Trophoblast cell (in vitro differentiated cells and primary cell): Measurements from ENCODE around the gene LIMS4.
"Not testable (repeated sequence)": the region's sequence is repeated elsewhere in the genome, so short reads cannot be mapped to it uniquely, and the experiment has no call there.

Source experiments
- DNase-seq, 2 donors: peaks; one replicate each; pipeline ENCODE4 v3.0.0-alpha.2; 2016
- H2AFZ ChIP-seq: 2 replicates; pipeline ENCODE4 v1.6.1; 2013; ENCODE audit warnings: low read length, moderate library complexity, mild to moderate bottlenecking; ENCODE audit not compliant: insufficient read depth, poor library complexity
- H2AK5ac ChIP-seq: 2 replicates; pipeline ENCODE4 v1.6.1; 2013; ENCODE audit warnings: mild to moderate bottlenecking, low read length
- H2BK120ac ChIP-seq: 2 replicates; pipeline ENCODE4 v1.6.1; 2013; ENCODE audit warnings: low read length, mild to moderate bottlenecking, moderate library complexity; ENCODE audit not compliant: insufficient read depth, poor library complexity
- H2BK12ac ChIP-seq: 2 replicates; pipeline ENCODE4 v1.6.1; 2013; ENCODE audit warnings: mild to moderate bottlenecking, low read length, moderate library complexity
- H2BK5ac ChIP-seq: 2 replicates; pipeline ENCODE4 v1.6.1; 2013; ENCODE audit warnings: low read length, low read depth, moderate library complexity, mild to moderate bottlenecking; ENCODE audit not compliant: poor library complexity
- H3K14ac ChIP-seq: 2 replicates; pipeline ENCODE4 v1.6.1; 2013; ENCODE audit warnings: mild to moderate bottlenecking, low read length
- H3K18ac ChIP-seq: 2 replicates; pipeline ENCODE4 v1.6.1; 2013; ENCODE audit warnings: mild to moderate bottlenecking, low read length
- H3K23ac ChIP-seq: 2 replicates; pipeline ENCODE4 v1.6.1; 2013; ENCODE audit warnings: low read length
- H3K27ac ChIP-seq: 2 replicates; pipeline ENCODE4 v1.5.1; 2013; ENCODE audit warnings: low read depth, mild to moderate bottlenecking, inconsistent platforms, low read length, moderate library complexity
- H3K27me3 ChIP-seq: 2 replicates; pipeline ENCODE4 v1.6.1; 2013; ENCODE audit warnings: inconsistent platforms, mild to moderate bottlenecking, low read length, moderate library complexity; ENCODE audit not compliant: insufficient read depth
- H3K36me3 ChIP-seq, 2 experiments: 1 replicate in 1 of 2; 2 replicates in 1 of 2; pipeline ENCODE4 v1.6.1; 2013; ENCODE audit warnings: low read length in 2 of 2, mild to moderate bottlenecking in 2 of 2, moderate library complexity in 1 of 2; ENCODE audit not compliant: insufficient read depth in 2 of 2, control insufficient read depth in 1 of 2
- H3K4ac ChIP-seq: 2 replicates; pipeline ENCODE4 v1.6.1; 2013; ENCODE audit warnings: low read depth, mild to moderate bottlenecking, low read length, moderate library complexity
- H3K4me1 ChIP-seq, 2 experiments: 1 replicate in 1 of 2; 2 replicates in 1 of 2; pipeline ENCODE4 v1.6.1; 2013; ENCODE audit warnings: low read length in 2 of 2, mild to moderate bottlenecking in 2 of 2, moderate library complexity in 1 of 2; ENCODE audit not compliant: insufficient read depth in 2 of 2, control insufficient read depth in 1 of 2
- H3K4me2 ChIP-seq: 2 replicates; pipeline ENCODE4 v1.6.1; 2013; ENCODE audit warnings: inconsistent platforms, mild to moderate bottlenecking, low read length, moderate library complexity
- H3K4me3 ChIP-seq: 2 replicates; pipeline ENCODE4 v1.5.1; 2013; ENCODE audit warnings: mild to moderate bottlenecking, low read depth, low read length, inconsistent platforms
- H3K79me1 ChIP-seq: one replicate; pipeline ENCODE4 v1.6.1; 2013; ENCODE audit warnings: low read length
- H3K79me2 ChIP-seq: 2 replicates; pipeline ENCODE4 v1.6.1; 2013; ENCODE audit warnings: low read length, mild to moderate bottlenecking; ENCODE audit not compliant: control insufficient read depth, insufficient read depth, poor library complexity
- H3K9ac ChIP-seq: 2 replicates; pipeline ENCODE4 v1.6.1; 2013; ENCODE audit warnings: mild to moderate bottlenecking, low read length
- H3K9me3 ChIP-seq: 2 replicates; pipeline ENCODE4 v1.6.1; 2013; ENCODE audit warnings: low read depth, mild to moderate bottlenecking, control low read depth, inconsistent platforms, low read length; ENCODE audit not compliant: insufficient read depth
- H4K12ac ChIP-seq: 2 replicates; pipeline ENCODE4 v1.6.1; 2013; ENCODE audit warnings: low read depth, mild to moderate bottlenecking, low read length, moderate library complexity
- H4K8ac ChIP-seq: 2 replicates; pipeline ENCODE4 v1.6.1; 2013; ENCODE audit warnings: low read depth, mild to moderate bottlenecking, low read length, moderate library complexity
- H4K91ac ChIP-seq: one replicate; pipeline ENCODE4 v1.6.1; 2013; ENCODE audit warnings: low read depth, mild to moderate bottlenecking, low read length, moderate library complexity
- WGBS: extraction: QIAGEN DNeasy Blood & Tissue Kit; methylation state at CpG from one replicate; pipeline ENCODE4 v1.1.7; 2013; ENCODE audit warnings: missing lambda C conversion rate; ENCODE audit not compliant: insufficient read length, insufficient coverage; ENCODE audit errors: extremely low coverage; 5-methylcytosine and 5-hydroxymethylcytosine counted together

Gene LIMS4

GRCh38 chr2:110456291-110457213 lies 16.1 kb downstream of the LIMS4 start:
- not testable (repeated sequence) for H3K9ac ChIP-seq, H2BK120ac ChIP-seq, H2AK5ac ChIP-seq, H3K4me1 ChIP-seq, H2BK12ac ChIP-seq, H4K91ac ChIP-seq, H3K23ac ChIP-seq, H2BK5ac ChIP-seq, H4K12ac ChIP-seq, H3K79me2 ChIP-seq, H3K36me3 ChIP-seq, H3K18ac ChIP-seq, DNase-seq, H2AFZ ChIP-seq, H3K14ac ChIP-seq, H4K8ac ChIP-seq, H3K79me1 ChIP-seq, H3K9me3 ChIP-seq, H3K27me3 ChIP-seq, H3K4me2 ChIP-seq, H3K4ac ChIP-seq, H3K27ac ChIP-seq, H3K4me3 ChIP-seq
- no CpG with 5 or more reads among the region's 16 CpGs for WGBS

- H3K4me2 ChIP-seq, H3K27me3 ChIP-seq, H3K9me3 ChIP-seq, H2BK12ac ChIP-seq, H2BK5ac ChIP-seq, H2AK5ac ChIP-seq, H4K91ac ChIP-seq, H2BK120ac ChIP-seq, H3K36me3 ChIP-seq, H3K4me1 ChIP-seq, H3K23ac ChIP-seq, H3K18ac ChIP-seq, H3K79me2 ChIP-seq, H4K8ac ChIP-seq, H3K27ac ChIP-seq, H3K79me1 ChIP-seq, H3K4me3 ChIP-seq, H3K14ac ChIP-seq, DNase-seq, H3K4ac ChIP-seq, H2AFZ ChIP-seq, H4K12ac ChIP-seq, H3K9ac ChIP-seq: not testable (repeated sequence)
- no CpG with 5 or more reads among the region's 6 CpGs for WGBS
Observed at GRCh38 chr2:110455080-110455670, 17.4 kb downstream of the LIMS4 start.

GRCh38 chr2:110450951-110451350 lies 21.7 kb downstream of the LIMS4 start:
- not testable (repeated sequence) for H3K4me1 ChIP-seq, H3K79me1 ChIP-seq, H4K12ac ChIP-seq, H2BK5ac ChIP-seq, H2AK5ac ChIP-seq, H2BK120ac ChIP-seq, H3K4ac ChIP-seq, H3K18ac ChIP-seq, H3K23ac ChIP-seq, H3K9me3 ChIP-seq, H3K27ac ChIP-seq, H4K91ac ChIP-seq, H3K4me3 ChIP-seq, H2BK12ac ChIP-seq, H3K79me2 ChIP-seq, H3K14ac ChIP-seq, H3K36me3 ChIP-seq, H2AFZ ChIP-seq, DNase-seq, H3K4me2 ChIP-seq, H3K27me3 ChIP-seq, H4K8ac ChIP-seq, H3K9ac ChIP-seq
- no CpG with 5 or more reads among the region's 2 CpGs for WGBS

- H3K14ac ChIP-seq, H4K91ac ChIP-seq, DNase-seq, H3K9me3 ChIP-seq, H2BK5ac ChIP-seq, H3K27me3 ChIP-seq, H3K27ac ChIP-seq, H3K4ac ChIP-seq, H2BK120ac ChIP-seq, H4K12ac ChIP-seq, H2AFZ ChIP-seq, H3K36me3 ChIP-seq, H3K4me2 ChIP-seq, H3K18ac ChIP-seq, H3K79me1 ChIP-seq, H3K79me2 ChIP-seq, H2AK5ac ChIP-seq, H3K9ac ChIP-seq, H3K23ac ChIP-seq, H4K8ac ChIP-seq, H3K4me3 ChIP-seq, H2BK12ac ChIP-seq, H3K4me1 ChIP-seq: not testable (repeated sequence)
- no CpG with 5 or more reads among the region's 7 CpGs for WGBS
Observed at GRCh38 chr2:110449127-110449947, 23.3 kb downstream of the LIMS4 start.
